ENCODE measurements around the gene GJA4.
A peak's percentile ranks its signal among the peaks of the same experiment; 100 is the strongest.

GJA4 gene

DNA sequence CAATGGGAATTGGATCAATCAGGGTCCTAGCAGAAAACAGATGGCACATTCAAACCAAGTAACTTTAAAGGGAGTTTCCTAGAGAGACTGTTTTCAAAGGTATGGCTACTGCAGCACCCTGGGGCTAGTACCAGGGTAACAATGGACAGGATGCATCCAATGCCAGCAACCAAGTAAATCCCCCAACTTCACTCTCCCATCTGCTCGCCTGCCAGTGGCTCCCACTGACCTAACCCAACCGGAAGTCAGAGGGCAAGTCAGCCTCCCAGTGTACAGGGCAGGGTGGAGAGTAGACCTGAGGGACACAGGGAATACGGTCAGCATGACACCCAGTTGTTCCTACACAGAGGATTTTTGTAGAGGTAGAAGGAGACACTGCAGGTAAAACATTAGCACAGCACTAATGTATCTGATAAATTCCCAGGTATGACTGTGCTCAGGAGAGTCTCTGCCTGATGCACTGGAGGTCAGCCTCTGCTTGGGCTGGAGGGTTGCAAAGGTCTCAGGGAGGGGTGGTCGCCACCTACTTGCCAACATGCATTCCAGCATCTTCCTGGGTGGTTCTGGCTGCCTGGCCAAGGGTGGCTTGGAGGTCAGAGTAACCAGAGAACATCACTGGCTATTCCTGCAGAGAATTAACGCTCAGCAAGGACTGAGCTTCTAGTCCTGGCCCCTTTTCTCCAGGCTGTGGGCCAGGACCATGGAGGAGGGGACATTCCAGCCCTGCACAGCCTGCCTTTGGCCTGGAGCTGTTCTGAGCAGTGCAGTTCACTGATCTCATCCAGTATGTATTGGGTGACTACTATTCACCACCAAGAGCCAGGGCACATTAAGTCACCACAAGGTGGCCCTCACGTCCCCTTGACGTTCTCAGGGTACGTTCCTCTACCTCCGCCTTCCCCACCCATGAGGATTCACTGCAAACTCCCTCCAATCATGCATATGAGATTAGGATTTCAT is 5.1 kb upstream of the GJA4 start:
- H3K27ac ChIP-seq (ENCODE audit: low read length), result no peak overlapping the region
- no peaks in the 10 kb centered on the region for H3K27me3 ChIP-seq (ENCODE audit: insufficient read depth, low read length, poor library complexity)
- no peak overlapping the region for H3K9ac ChIP-seq (ENCODE audit: low read depth, low read length)
- peaks cover 18% of the 10 kb centered on the region for H4K20me1 ChIP-seq (ENCODE audit: insufficient read depth, low read length)
- ATAC-seq (ENCODE audit: insufficient read depth, low read depth), result no peak
- TF ChIP-seq EZH2 (IDR thresholded peaks at IDR 0.05; ENCODE audit: borderline replicate concordance, low read depth, low read length, severe bottlenecking), result no peak
- TF ChIP-seq, protein P1, sequence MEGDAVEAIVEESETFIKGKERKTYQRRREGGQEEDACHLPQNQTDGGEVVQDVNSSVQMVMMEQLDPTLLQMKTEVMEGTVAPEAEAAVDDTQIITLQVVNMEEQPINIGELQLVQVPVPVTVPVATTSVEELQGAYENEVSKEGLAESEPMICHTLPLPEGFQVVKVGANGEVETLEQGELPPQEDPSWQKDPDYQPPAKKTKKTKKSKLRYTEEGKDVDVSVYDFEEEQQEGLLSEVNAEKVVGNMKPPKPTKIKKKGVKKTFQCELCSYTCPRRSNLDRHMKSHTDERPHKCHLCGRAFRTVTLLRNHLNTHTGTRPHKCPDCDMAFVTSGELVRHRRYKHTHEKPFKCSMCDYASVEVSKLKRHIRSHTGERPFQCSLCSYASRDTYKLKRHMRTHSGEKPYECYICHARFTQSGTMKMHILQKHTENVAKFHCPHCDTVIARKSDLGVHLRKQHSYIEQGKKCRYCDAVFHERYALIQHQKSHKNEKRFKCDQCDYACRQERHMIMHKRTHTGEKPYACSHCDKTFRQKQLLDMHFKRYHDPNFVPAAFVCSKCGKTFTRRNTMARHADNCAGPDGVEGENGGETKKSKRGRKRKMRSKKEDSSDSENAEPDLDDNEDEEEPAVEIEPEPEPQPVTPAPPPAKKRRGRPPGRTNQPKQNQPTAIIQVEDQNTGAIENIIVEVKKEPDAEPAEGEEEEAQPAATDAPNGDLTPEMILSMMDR (IDR thresholded peaks at IDR 0.05; ENCODE audit: borderline replicate concordance, extremely low read depth, low read length, poor library complexity, severe bottlenecking), result peak; percentile 46
- DNase-seq, result peak; percentile 7
- H3K36me3 ChIP-seq (ENCODE audit: insufficient read depth, low read length), result no peaks in the 10 kb centered on the region
- no peak overlapping the region for H3K4me3 ChIP-seq (ENCODE audit: low read depth in 1 of 2, low read length in 2 of 2)
- H2AFZ ChIP-seq (ENCODE audit: low read depth, low read length), result no peak overlapping the region
- no peak overlapping the region for H3K4me2 ChIP-seq (ENCODE audit: insufficient read depth, low read length)
- no peaks in the 10 kb centered on the region for H3K9me3 ChIP-seq (ENCODE audit: insufficient read depth, low read length, severe bottlenecking)
- H3K79me2 ChIP-seq (ENCODE audit: insufficient read depth, low read length), result no peaks in the 10 kb centered on the region
- H3K4me1 ChIP-seq (ENCODE audit: insufficient read depth, low read length), result no peaks in the 10 kb centered on the region

DNA sequence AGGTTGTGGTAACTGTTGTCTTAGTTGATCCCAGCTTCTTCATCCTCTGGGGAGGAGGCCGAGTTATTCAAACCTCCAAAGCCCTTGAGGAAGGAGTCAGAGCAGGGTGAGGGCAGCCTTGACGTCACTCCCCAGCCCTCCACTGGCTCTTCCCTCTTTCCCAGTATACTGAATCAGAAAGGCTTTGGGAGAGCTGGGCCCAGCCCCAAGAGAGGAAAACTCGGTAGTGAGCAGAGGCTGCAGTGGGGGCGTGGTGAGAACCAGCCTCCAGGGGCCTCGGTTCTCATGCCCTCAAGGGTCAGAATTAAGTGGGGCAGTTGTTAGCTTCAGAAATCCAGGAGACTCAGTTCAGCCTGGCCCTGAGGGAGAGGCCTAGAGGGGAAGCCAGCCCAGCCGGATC is 1.8 kb upstream of the GJA4 start:
- TF ChIP-seq, protein P1 (IDR thresholded peaks at IDR 0.05; ENCODE audit: borderline replicate concordance, extremely low read depth, low read length, poor library complexity, severe bottlenecking), result no peak
- no peak for TF ChIP-seq EZH2 (IDR thresholded peaks at IDR 0.05; ENCODE audit: borderline replicate concordance, low read depth, low read length, severe bottlenecking)

DNA sequence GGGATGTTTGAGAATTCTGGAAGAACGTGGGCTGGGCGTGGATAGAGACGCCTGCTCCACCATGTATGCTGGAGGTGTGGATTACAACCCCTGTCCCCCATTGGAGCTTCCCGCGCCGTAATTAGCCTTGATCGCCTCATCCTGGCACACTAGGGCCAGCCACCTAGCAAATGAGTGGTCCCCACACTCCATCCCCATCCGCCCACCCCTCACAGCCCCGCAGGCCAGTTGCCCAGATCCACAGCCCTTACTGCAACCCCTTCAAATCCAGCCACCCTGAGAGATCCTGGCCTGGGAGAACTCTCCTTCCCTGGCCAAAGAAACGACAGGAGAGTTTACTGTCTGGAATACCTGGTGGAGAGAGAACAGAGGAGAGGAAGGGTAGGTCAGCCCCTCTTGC is 375 bp upstream of the GJA4 start:
- Histone ChIP-seq H3K4me2 (ENCODE audit: insufficient read depth, low read length) (no peak overlapping the region), H3K27ac (ENCODE audit: low read length) (no peak overlapping the region), H3K27me3 (ENCODE audit: insufficient read depth, low read length, poor library complexity) (no peaks in the 10 kb centered on the region), H2AFZ (ENCODE audit: low read depth, low read length) (no peak overlapping the region), H3K79me2 (ENCODE audit: insufficient read depth, low read length) (no peaks in the 10 kb centered on the region), H3K9me3 (ENCODE audit: insufficient read depth, low read length, severe bottlenecking) (no peaks in the 10 kb centered on the region), H3K4me1 (ENCODE audit: insufficient read depth, low read length) (no peaks in the 10 kb centered on the region), H4K20me1 (ENCODE audit: insufficient read depth, low read length) (peaks cover 5% of the 10 kb centered on the region; the same call in 1 of the 2 replicates), H3K4me3 (ENCODE audit: low read depth in 1 of 2, low read length in 2 of 2) (no peak overlapping the region), H3K9ac (ENCODE audit: low read depth, low read length) (no peak overlapping the region), H3K36me3 (ENCODE audit: insufficient read depth, low read length) (no peaks in the 10 kb centered on the region)
- TF ChIP-seq, protein P1 (IDR thresholded peaks at IDR 0.05; ENCODE audit: borderline replicate concordance, extremely low read depth, low read length, poor library complexity, severe bottlenecking), result no peak
- no peak for TF ChIP-seq EZH2 (IDR thresholded peaks at IDR 0.05; ENCODE audit: borderline replicate concordance, low read depth, low read length, severe bottlenecking)
- DNase-seq (no peak), ATAC-seq (ENCODE audit: insufficient read depth, low read depth) (no peak)

More for the DNA sequence above, 1.8 kb upstream of the GJA4 start:
- Histone ChIP-seq H3K9ac (ENCODE audit: low read depth, low read length) (no peak overlapping the region), H3K36me3 (ENCODE audit: insufficient read depth, low read length) (no peaks in the 10 kb centered on the region), H4K20me1 (ENCODE audit: insufficient read depth, low read length) (peaks cover 16% of the 10 kb centered on the region), H3K27me3 (ENCODE audit: insufficient read depth, low read length, poor library complexity) (no peaks in the 10 kb centered on the region), H3K79me2 (ENCODE audit: insufficient read depth, low read length) (no peaks in the 10 kb centered on the region), H3K4me3 (ENCODE audit: low read depth in 1 of 2, low read length in 2 of 2) (no peak overlapping the region), H3K27ac (ENCODE audit: low read length) (no peak overlapping the region), H2AFZ (ENCODE audit: low read depth, low read length) (no peak overlapping the region), H3K4me1 (ENCODE audit: insufficient read depth, low read length) (no peaks in the 10 kb centered on the region), H3K4me2 (ENCODE audit: insufficient read depth, low read length) (no peak overlapping the region), H3K9me3 (ENCODE audit: insufficient read depth, low read length, severe bottlenecking) (no peaks in the 10 kb centered on the region)
- ATAC-seq (ENCODE audit: insufficient read depth, low read depth) (no peak), DNase-seq (no peak)

Data from DND-41 (cell line).